Gastroesophageal sphincter (tissue), 3 donors: Measurements from ENCODE around the gene MARK3.

ENCODE experiments used
- CTCF ChIP-seq, 4 experiments: fragments of 200-600 bp in 2 of 4; fragments of 450-650 bp in 2 of 4; sonication (generic) in 1 of 4; IDR thresholded peaks; one replicate each; pipeline ENCODE4 v1.5.1; 2017 to 2019; ENCODE audit warnings: antibody characterized with exemption in 4 of 4, mild to moderate bottlenecking in 2 of 4, moderate library complexity in 2 of 4
- POLR2AphosphoS5 ChIP-seq: sonication (generic); formaldehyde crosslinking; IDR thresholded peaks from one replicate; pipeline ENCODE4 v1.6.1; 2017; ENCODE audit warnings: antibody characterized with exemption

GRCh38 chr14:103343905-103344797 is 41.1 kb upstream of the MARK3 start:
- TF ChIP-seq CTCF (IDR thresholded peaks at IDR 0.05), result no peak
- no peak for TF ChIP-seq POLR2AphosphoS5
